Measurements from ENCODE around the gene ATP11B. TPM values are rescaled to one million over a fixed set of nuclear protein-coding genes. Genes with fewer than 3 reads are reported as not detected.

ATP11B gene
- total and polyA plus RNA-seq, 9 of the 15 experiments (the other 6 are each of a cell fraction or from before 2014, with no cell fraction given), result 11.9 to 68.7 (median 41.8) TPM

GRCh38 chr3:182760576-182761164 is 32.6 kb upstream of the ATP11B start (continued):
- TF ChIP-seq NCOR1 (IDR thresholded peaks at IDR 0.05) (peak; percentile 40; the same call in 1 of the 2 replicates), RAD51 (IDR thresholded peaks at IDR 0.05; ENCODE audit: borderline replicate concordance, low read depth) (no peak), SRSF1 (IDR thresholded peaks at IDR 0.05; ENCODE audit: low read depth, low read length) (no peak), ATF2 (CRISPR knock-in tag; IDR thresholded peaks at IDR 0.05) (no peak), KLF16 (IDR thresholded peaks at IDR 0.05) (no peak), SMAD1 (IDR thresholded peaks at IDR 0.05; ENCODE audit: low read depth, low read length, partially characterized antibody) (no peak), ZBTB43 (CRISPR knock-in tag; IDR thresholded peaks at IDR 0.05) (no peak), HDAC8 (tag; IDR thresholded peaks at IDR 0.05) (no peak), ZNF695 (CRISPR knock-in tag; IDR thresholded peaks at IDR 0.05) (no peak), MAZ (CRISPR knock-in tag; conservative IDR thresholded peaks at IDR 0.05 in 1 of 2, IDR thresholded peaks at IDR 0.05 in 1 of 2) (no peak)
- TF ChIP-seq, protein P1, sequence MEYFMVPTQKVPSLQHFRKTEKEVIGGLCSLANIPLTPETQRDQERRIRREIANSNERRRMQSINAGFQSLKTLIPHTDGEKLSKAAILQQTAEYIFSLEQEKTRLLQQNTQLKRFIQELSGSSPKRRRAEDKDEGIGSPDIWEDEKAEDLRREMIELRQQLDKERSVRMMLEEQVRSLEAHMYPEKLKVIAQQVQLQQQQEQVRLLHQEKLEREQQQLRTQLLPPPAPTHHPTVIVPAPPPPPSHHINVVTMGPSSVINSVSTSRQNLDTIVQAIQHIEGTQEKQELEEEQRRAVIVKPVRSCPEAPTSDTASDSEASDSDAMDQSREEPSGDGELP (CRISPR knock-in tag; IDR thresholded peaks at IDR 0.05; ENCODE audit: borderline replicate concordance), result no peak
- TF ChIP-seq, protein P2, sequence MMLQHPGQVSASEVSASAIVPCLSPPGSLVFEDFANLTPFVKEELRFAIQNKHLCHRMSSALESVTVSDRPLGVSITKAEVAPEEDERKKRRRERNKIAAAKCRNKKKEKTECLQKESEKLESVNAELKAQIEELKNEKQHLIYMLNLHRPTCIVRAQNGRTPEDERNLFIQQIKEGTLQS (IDR thresholded peaks at IDR 0.05), result peak; percentile 21; the same call in 1 of the 2 replicates
- TF ChIP-seq, protein P2 (CRISPR knock-in tag; conservative IDR thresholded peaks at IDR 0.05), result no peak
- TF ChIP-seq, protein P3, sequence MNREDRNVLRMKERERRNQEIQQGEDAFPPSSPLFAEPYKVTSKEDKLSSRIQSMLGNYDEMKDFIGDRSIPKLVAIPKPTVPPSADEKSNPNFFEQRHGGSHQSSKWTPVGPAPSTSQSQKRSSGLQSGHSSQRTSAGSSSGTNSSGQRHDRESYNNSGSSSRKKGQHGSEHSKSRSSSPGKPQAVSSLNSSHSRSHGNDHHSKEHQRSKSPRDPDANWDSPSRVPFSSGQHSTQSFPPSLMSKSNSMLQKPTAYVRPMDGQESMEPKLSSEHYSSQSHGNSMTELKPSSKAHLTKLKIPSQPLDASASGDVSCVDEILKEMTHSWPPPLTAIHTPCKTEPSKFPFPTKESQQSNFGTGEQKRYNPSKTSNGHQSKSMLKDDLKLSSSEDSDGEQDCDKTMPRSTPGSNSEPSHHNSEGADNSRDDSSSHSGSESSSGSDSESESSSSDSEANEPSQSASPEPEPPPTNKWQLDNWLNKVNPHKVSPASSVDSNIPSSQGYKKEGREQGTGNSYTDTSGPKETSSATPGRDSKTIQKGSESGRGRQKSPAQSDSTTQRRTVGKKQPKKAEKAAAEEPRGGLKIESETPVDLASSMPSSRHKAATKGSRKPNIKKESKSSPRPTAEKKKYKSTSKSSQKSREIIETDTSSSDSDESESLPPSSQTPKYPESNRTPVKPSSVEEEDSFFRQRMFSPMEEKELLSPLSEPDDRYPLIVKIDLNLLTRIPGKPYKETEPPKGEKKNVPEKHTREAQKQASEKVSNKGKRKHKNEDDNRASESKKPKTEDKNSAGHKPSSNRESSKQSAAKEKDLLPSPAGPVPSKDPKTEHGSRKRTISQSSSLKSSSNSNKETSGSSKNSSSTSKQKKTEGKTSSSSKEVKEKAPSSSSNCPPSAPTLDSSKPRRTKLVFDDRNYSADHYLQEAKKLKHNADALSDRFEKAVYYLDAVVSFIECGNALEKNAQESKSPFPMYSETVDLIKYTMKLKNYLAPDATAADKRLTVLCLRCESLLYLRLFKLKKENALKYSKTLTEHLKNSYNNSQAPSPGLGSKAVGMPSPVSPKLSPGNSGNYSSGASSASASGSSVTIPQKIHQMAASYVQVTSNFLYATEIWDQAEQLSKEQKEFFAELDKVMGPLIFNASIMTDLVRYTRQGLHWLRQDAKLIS (CRISPR knock-in tag; IDR thresholded peaks at IDR 0.05), result no peak
